Thymus (tissue), 14 donors: Measurements from ENCODE around the gene METTL16. TPM values are rescaled to one million over a fixed set of nuclear protein-coding genes. Genes with fewer than 3 reads are reported as not detected.
A peak's percentile ranks its signal among the peaks of the same experiment; 100 is the strongest.
"Not testable (repeated sequence)": the region's sequence is repeated elsewhere in the genome, so short reads cannot be mapped to it uniquely, and the experiment has no call there.

Source experiments
- DNase-seq, 9 donors: peaks; one replicate each; pipeline ENCODE4 v3.0.0-alpha.2; 2013; ENCODE audit warnings: low spot score in 9 of 9, low read depth in 6 of 9, missing footprints in 1 of 9
- H3K27ac ChIP-seq, 2 donors: one replicate each; pipeline ENCODE4 v1.5.1; 2013; ENCODE audit warnings: control low read depth in 1 of 2, low read depth in 1 of 2, low read length in 1 of 2, mild to moderate bottlenecking in 1 of 2, moderate library complexity in 1 of 2
- H3K27me3 ChIP-seq, 2 donors: one replicate each; pipeline ENCODE4 v1.5.1; 2013; ENCODE audit warnings: low read length in 1 of 2; ENCODE audit not compliant: control insufficient read depth in 2 of 2, insufficient read depth in 1 of 2
- H3K36me3 ChIP-seq, 2 donors: one replicate each; pipeline ENCODE4 v1.5.1; 2013; ENCODE audit warnings: low read length in 1 of 2, mild to moderate bottlenecking in 1 of 2, moderate library complexity in 1 of 2; ENCODE audit not compliant: control insufficient read depth in 2 of 2, insufficient read depth in 2 of 2
- H3K4me1 ChIP-seq, 2 donors: one replicate each; pipeline ENCODE4 v1.5.1; 2013; ENCODE audit warnings: low read length in 2 of 2; ENCODE audit not compliant: control insufficient read depth in 2 of 2, insufficient read depth in 2 of 2
- H3K4me3 ChIP-seq, 2 donors: one replicate each; pipeline ENCODE4 v1.5.1; 2013; ENCODE audit warnings: low read length in 2 of 2, control low read depth in 1 of 2, mild to moderate bottlenecking in 1 of 2
- H3K9me3 ChIP-seq, 2 donors: one replicate each; pipeline ENCODE4 v1.5.1; 2013; ENCODE audit warnings: low read length in 1 of 2, mild to moderate bottlenecking in 1 of 2; ENCODE audit not compliant: control insufficient read depth in 2 of 2, insufficient read depth in 1 of 2
- WGBS: extraction: QIAGEN DNeasy Blood & Tissue Kit; methylation state at CpG from one replicate; pipeline ENCODE4 v1.1.7; 2013; 5-methylcytosine and 5-hydroxymethylcytosine counted together
- long read RNA-seq, 10 donors: transcript quantifications; one replicate each; lab custom pipeline, GENCODE V29; 2026
- polyA plus RNA-seq: library from polyadenylated mRNA; stranded (reverse); fragments of 200-250 nt; gene quantifications from one replicate; pipeline ENCODE4 v1.2.3, GENCODE V29; 2013
- total RNA-seq: library from RNA; stranded (reverse); fragments of 120-200 nt; gene quantifications from one replicate; pipeline ENCODE4 v1.2.4, GENCODE V29; 2013
- donor health status: healthy.

The METTL16 gene
- total RNA-seq (19.2 TPM), polyA plus RNA-seq (37.1 TPM)
- long read RNA-seq, donor 1: 0 reads
- long read RNA-seq, donor 2: 0 reads
- long read RNA-seq, donor 3, full-length matches to known transcripts: 4 of 4 reads
- long read RNA-seq, donor 3, partial matches to known transcripts: 0 of 4 reads
- long read RNA-seq, donor 3, other reads (novel, unspliced or antisense): 0 of 4 reads
- long read RNA-seq, donor 4, full-length matches to known transcripts: 1 of 1 reads
- long read RNA-seq, donor 4, partial matches to known transcripts: 0 of 1 reads
- long read RNA-seq, donor 4, other reads (novel, unspliced or antisense): 0 of 1 reads
- long read RNA-seq, donor 5: 0 reads
- long read RNA-seq, donor 6, partial matches to known transcripts: 5 of 5 reads
- long read RNA-seq, donor 6, other reads (novel, unspliced or antisense): 0 of 5 reads
- long read RNA-seq, donor 7, full-length matches to known transcripts: 2 of 10 reads
- long read RNA-seq, donor 7, partial matches to known transcripts: 8 of 10 reads
- long read RNA-seq, donor 7, other reads (novel, unspliced or antisense): 0 of 10 reads
- long read RNA-seq, donor 8: 0 reads
- long read RNA-seq, donor 9, full-length matches to known transcripts: 1 of 1 reads
- long read RNA-seq, donor 9, partial matches to known transcripts: 0 of 1 reads
- long read RNA-seq, donor 9, other reads (novel, unspliced or antisense): 0 of 1 reads
- long read RNA-seq, donor 10, full-length matches to known transcripts: 4 of 4 reads
- long read RNA-seq, donor 10, partial matches to known transcripts: 0 of 4 reads
- long read RNA-seq, donor 10, other reads (novel, unspliced or antisense): 0 of 4 reads

GRCh38 chr17:2511462-2512369 lies at the start of gene METTL16:
Gene METTL16 (minus strand): TSS chr17:2511888. CDS start chr17:2502331, 9,557 bp downstream.
- peak within 1 kb of the TSS; percentile 61 to 71 for H3K4me3 ChIP-seq
- peak within 1 kb of the TSS; percentile 95 to 98 for H3K27ac ChIP-seq
- peaks cover 7 to 14% of the 10 kb centered on the region in 2 donors for H3K4me1 ChIP-seq
- H3K27me3 ChIP-seq: no peaks in the 10 kb centered on the region
- H3K36me3 ChIP-seq: peaks cover 0 to 2% of the 10 kb centered on the region in 2 donors
- no peaks in the 10 kb centered on the region for H3K9me3 ChIP-seq
- peak; percentile 94 to 100 (median 98) for DNase-seq
- WGBS: under 1% methylated on average over 49 of the region's 49 CpGs

DNA sequence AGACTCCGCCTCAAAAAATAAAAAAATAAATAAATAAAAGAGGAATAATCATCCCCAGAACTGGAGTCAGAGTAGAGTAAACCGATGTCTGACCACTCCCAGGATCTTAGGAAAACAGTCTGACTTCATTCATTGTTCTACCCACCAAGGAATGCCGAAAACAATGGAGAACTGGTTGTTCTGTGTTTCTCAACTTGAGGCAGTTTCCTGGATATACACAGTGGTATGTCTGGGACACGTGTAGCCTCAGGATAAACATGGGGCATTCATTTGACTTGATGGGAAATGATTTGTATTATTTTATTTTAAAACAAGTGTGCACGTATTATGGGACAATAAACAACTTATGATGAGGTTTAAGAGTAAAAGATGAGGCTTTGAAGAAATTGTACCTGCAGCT lies 49.0 kb upstream of the METTL16 start:
- Histone ChIP-seq H3K4me3 (no peak overlapping the region), H3K9me3 (no peaks in the 10 kb centered on the region), H3K4me1 (peaks cover 3 to 5% of the 10 kb centered on the region in 2 donors), H3K27ac (no peak overlapping the region), H3K27me3 (no peaks in the 10 kb centered on the region), H3K36me3 (no peaks in the 10 kb centered on the region)
- WGBS: 97% methylated on average over 5 of the region's 5 CpGs
- DNase-seq: no peak

DNA sequence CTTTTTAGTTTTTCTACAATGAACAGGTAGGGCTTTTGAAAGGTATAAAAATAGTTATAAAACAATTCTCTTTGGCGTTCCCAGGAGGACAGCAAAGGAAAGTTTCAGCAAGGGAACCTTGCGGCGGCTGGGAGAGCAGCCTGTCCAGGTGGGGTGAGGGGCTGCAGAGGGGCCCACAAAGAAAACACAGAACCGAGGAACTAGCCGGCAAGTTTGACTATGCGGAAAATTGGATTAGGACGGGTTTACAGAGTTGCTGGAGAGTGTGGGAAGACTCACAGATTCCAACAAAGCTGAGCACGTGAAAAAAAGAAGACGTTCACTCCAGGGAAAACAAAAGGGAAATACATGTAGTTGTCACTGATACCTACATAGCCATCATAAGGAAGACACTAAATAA lies 40.2 kb upstream of the METTL16 start:
- peaks cover 0 to 5% of the 10 kb centered on the region in 2 donors for H3K27me3 ChIP-seq
- H3K9me3 ChIP-seq: peaks cover 0 to 5% of the 10 kb centered on the region in 2 donors
- no peak overlapping the region for H3K27ac ChIP-seq
- no peaks in the 10 kb centered on the region for H3K36me3 ChIP-seq
- WGBS: 78% methylated on average over 9 of the region's 9 CpGs
- no peak overlapping the region for H3K4me3 ChIP-seq
- H3K4me1 ChIP-seq: no peaks in the 10 kb centered on the region
- no peak for DNase-seq

DNA sequence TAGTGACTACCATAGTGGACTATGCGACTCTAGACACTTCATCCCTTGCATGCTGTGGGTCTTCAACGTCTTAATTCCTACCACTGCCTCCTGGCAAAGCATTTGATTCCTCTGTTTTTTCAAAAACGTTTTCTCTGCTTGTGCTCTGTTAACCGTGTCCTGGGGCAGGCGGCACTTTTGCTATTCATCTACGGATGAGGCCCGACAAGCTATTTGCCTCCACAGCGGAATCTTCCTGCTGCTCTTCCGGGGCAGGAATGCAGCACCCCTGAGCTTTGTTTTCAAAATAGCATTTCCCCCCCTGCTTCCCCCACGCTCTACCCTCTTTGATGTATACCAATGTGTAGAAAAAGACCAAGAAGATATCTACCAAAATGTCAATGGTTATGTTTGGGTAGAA lies 39.8 kb upstream of the METTL16 start:
- Histone ChIP-seq H3K27ac (no peak overlapping the region), H3K27me3 (peaks cover 0 to 5% of the 10 kb centered on the region in 2 donors), H3K36me3 (no peaks in the 10 kb centered on the region), H3K4me3 (no peak overlapping the region), H3K9me3 (peaks cover 0 to 5% of the 10 kb centered on the region in 2 donors), H3K4me1 (no peaks in the 10 kb centered on the region)
- DNase-seq: no peak
- WGBS: 56% methylated on average over 10 of the region's 10 CpGs

- WGBS: 93% methylated on average over 8 of the region's 8 CpGs
- Histone ChIP-seq H3K9me3 (no peaks in the 10 kb centered on the region), H3K27me3 (peaks cover 0 to 5% of the 10 kb centered on the region in 2 donors), H3K4me1 (no peaks in the 10 kb centered on the region), H3K36me3 (no peaks in the 10 kb centered on the region), H3K27ac (no peak overlapping the region), H3K4me3 (no peak overlapping the region)
- DNase-seq: no peak
Measured at GRCh38 chr17:2549392-2550211, 37.9 kb upstream of the METTL16 start.

DNA sequence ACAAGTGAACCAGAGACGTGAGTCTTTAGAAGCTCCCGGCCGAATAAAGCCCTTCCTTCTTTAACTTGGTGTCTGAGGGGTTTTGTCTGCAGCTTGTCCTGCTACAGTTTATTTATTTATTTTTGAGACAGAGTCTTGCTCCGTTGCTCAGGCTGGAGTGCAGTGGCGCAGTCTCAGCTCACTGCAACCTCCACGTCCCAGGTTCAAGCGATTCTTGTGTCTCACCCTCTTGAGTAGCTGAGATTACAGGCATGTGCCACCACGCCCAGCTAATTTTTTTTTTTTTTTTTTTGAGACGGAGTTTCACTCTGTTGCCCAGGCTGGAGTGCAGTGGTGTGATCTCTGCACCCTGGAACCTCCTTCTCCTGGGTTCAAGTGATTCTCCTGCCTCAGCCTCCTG lies 36.3 kb upstream of the METTL16 start:
- WGBS: 94% methylated on average over 9 of the region's 9 CpGs
- not testable (repeated sequence) for H3K9me3 ChIP-seq, H3K27me3 ChIP-seq, H3K27ac ChIP-seq, DNase-seq, H3K4me3 ChIP-seq, H3K4me1 ChIP-seq, H3K36me3 ChIP-seq

GRCh38 chr17:2547176-2547575 lies 35.5 kb upstream of the METTL16 start:
- no peak overlapping the region for H3K27ac ChIP-seq
- 96% methylated on average over 9 of the region's 9 CpGs for WGBS
- no peaks in the 10 kb centered on the region for H3K4me1 ChIP-seq
- DNase-seq: no peak
- H3K27me3 ChIP-seq: peaks cover 0 to 3% of the 10 kb centered on the region in 2 donors
- H3K9me3 ChIP-seq: no peaks in the 10 kb centered on the region
- no peak overlapping the region for H3K4me3 ChIP-seq
- no peaks in the 10 kb centered on the region for H3K36me3 ChIP-seq

- DNase-seq: no peak
- no peaks in the 10 kb centered on the region for H3K9me3 ChIP-seq
- WGBS: 98% methylated on average over 7 of the region's 7 CpGs
- no peak overlapping the region for H3K27ac ChIP-seq
- H3K4me3 ChIP-seq: no peak overlapping the region
- no peaks in the 10 kb centered on the region for H3K27me3 ChIP-seq
- H3K4me1 ChIP-seq: peaks cover 0 to 3% of the 10 kb centered on the region in 2 donors
- no peaks in the 10 kb centered on the region for H3K36me3 ChIP-seq
Measured at GRCh38 chr17:2545393-2545792, 33.7 kb upstream of the METTL16 start.
